Suprapubic skin (tissue), 4 donors: ENCODE results near the gene ROBO1. TPM values are rescaled to one million over a fixed set of nuclear protein-coding genes. Genes with fewer than 3 reads are reported as not detected.

Experiments
- DNase-seq, 2 donors: peaks; one replicate each; pipeline ENCODE4 v3.0.0-alpha.2; 2019; ENCODE audit warnings: low spot score in 2 of 2
- H3K27ac ChIP-seq: fragments of 200-600 bp; sonication (generic); one replicate; pipeline ENCODE4 v1.5.1; 2019
- H3K27me3 ChIP-seq: fragments of 200-600 bp; sonication (generic); one replicate; pipeline ENCODE4 v1.5.1; 2019
- H3K36me3 ChIP-seq: fragments of 200-600 bp; sonication (generic); one replicate; pipeline ENCODE4 v1.5.1; 2019
- H3K4me1 ChIP-seq: fragments of 200-600 bp; sonication (generic); one replicate; pipeline ENCODE4 v1.5.1; 2019
- H3K4me3 ChIP-seq: fragments of 200-600 bp; sonication (generic); one replicate; pipeline ENCODE4 v1.5.1; 2019; ENCODE audit warnings: mild to moderate bottlenecking
- H3K9me3 ChIP-seq: fragments of 200-600 bp; sonication (generic); one replicate; pipeline ENCODE4 v1.5.1; 2019
- EP300 ChIP-seq: sonication (generic); formaldehyde crosslinking; IDR thresholded peaks from one replicate; pipeline ENCODE4 v1.6.1; 2017; ENCODE audit warnings: antibody characterized with exemption
- POLR2A ChIP-seq, 2 donors: fragments of 450-650 bp; IDR thresholded peaks; one replicate each; pipeline ENCODE4 v1.6.1; 2017; ENCODE audit warnings: antibody characterized with exemption in 2 of 2, mild to moderate bottlenecking in 2 of 2, moderate library complexity in 2 of 2
- POLR2AphosphoS5 ChIP-seq, 3 donors: sonication (generic); formaldehyde crosslinking; IDR thresholded peaks; one replicate each; pipeline ENCODE4 v1.6.1; 2017; ENCODE audit warnings: antibody characterized with exemption in 3 of 3
- WGBS: methylation state at CpG from one replicate; pipeline ENCODE4 v1.1.5; 2018; 5-methylcytosine and 5-hydroxymethylcytosine counted together
- total RNA-seq, 4 donors: library from RNA; depleted of rRNA; stranded (reverse); fragments of >200 nt; gene quantifications; one replicate each; pipeline ENCODE4 v1.1.0, GENCODE V29; 2016
- TF ChIP-seq, protein P1 (sequence below), 2 donors: fragments of 200-600 bp in 1 of 2; fragments of 450-650 bp in 1 of 2; sonication (generic) in 1 of 2; IDR thresholded peaks; one replicate each; pipeline ENCODE4 v1.5.1; 2016 to 2019; ENCODE audit warnings: antibody characterized with exemption in 2 of 2, mild to moderate bottlenecking in 1 of 2, moderate library complexity in 1 of 2

The ROBO1 gene
- total RNA-seq, 4 donors from 2014 or later: 67.7 to 80.3 (median 71.3) TPM

- Histone ChIP-seq H3K4me1 (no peaks in the 10 kb centered on the region), H3K27ac (no peak overlapping the region), H3K4me3 (no peak overlapping the region), H3K36me3 (no peaks in the 10 kb centered on the region), H3K27me3 (no peaks in the 10 kb centered on the region), H3K9me3 (no peaks in the 10 kb centered on the region)
- no peak for DNase-seq
- 70% methylated on average over 6 of the region's 6 CpGs for WGBS
- TF ChIP-seq POLR2AphosphoS5 (IDR thresholded peaks at IDR 0.05) (no peak), POLR2A (IDR thresholded peaks at IDR 0.05) (no peak), EP300 (no peak)
- TF ChIP-seq, protein P1, sequence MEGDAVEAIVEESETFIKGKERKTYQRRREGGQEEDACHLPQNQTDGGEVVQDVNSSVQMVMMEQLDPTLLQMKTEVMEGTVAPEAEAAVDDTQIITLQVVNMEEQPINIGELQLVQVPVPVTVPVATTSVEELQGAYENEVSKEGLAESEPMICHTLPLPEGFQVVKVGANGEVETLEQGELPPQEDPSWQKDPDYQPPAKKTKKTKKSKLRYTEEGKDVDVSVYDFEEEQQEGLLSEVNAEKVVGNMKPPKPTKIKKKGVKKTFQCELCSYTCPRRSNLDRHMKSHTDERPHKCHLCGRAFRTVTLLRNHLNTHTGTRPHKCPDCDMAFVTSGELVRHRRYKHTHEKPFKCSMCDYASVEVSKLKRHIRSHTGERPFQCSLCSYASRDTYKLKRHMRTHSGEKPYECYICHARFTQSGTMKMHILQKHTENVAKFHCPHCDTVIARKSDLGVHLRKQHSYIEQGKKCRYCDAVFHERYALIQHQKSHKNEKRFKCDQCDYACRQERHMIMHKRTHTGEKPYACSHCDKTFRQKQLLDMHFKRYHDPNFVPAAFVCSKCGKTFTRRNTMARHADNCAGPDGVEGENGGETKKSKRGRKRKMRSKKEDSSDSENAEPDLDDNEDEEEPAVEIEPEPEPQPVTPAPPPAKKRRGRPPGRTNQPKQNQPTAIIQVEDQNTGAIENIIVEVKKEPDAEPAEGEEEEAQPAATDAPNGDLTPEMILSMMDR (IDR thresholded peaks at IDR 0.05): no peak
Measured at GRCh38 chr3:79005084-79005483, 762.7 kb downstream of the ROBO1 start.

- no peaks in the 10 kb centered on the region for H3K27me3 ChIP-seq
Measured at GRCh38 chr3:79003994-79004393, 763.8 kb downstream of the ROBO1 start.

GRCh38 chr3:79002465-79003372 is 765.1 kb downstream of the ROBO1 start:
- no peak for DNase-seq
- H3K4me3 ChIP-seq: no peak overlapping the region
- 22% methylated on average over 4 of the region's 4 CpGs for WGBS
- no peaks in the 10 kb centered on the region for H3K4me1 ChIP-seq
- H3K36me3 ChIP-seq: no peaks in the 10 kb centered on the region
- TF ChIP-seq POLR2A (IDR thresholded peaks at IDR 0.05) (no peak), EP300 (no peak), POLR2AphosphoS5 (IDR thresholded peaks at IDR 0.05) (no peak)
- TF ChIP-seq, protein P1 (IDR thresholded peaks at IDR 0.05): no peak
- no peaks in the 10 kb centered on the region for H3K9me3 ChIP-seq
- H3K27ac ChIP-seq: no peak overlapping the region
- no peaks in the 10 kb centered on the region for H3K27me3 ChIP-seq

More at GRCh38 chr3:79003994-79004393, 763.8 kb downstream of the ROBO1 start:
- WGBS: 100% methylated on average over 1 of the region's 1 CpG
- DNase-seq: no peak
- Histone ChIP-seq H3K27ac (no peak overlapping the region), H3K9me3 (no peaks in the 10 kb centered on the region), H3K4me1 (no peaks in the 10 kb centered on the region), H3K36me3 (no peaks in the 10 kb centered on the region), H3K4me3 (no peak overlapping the region)
- TF ChIP-seq POLR2AphosphoS5 (IDR thresholded peaks at IDR 0.05): no peak
- no peak for TF ChIP-seq POLR2A (IDR thresholded peaks at IDR 0.05)
- TF ChIP-seq, protein P1 (IDR thresholded peaks at IDR 0.05): no peak
- TF ChIP-seq EP300: no peak

DNA sequence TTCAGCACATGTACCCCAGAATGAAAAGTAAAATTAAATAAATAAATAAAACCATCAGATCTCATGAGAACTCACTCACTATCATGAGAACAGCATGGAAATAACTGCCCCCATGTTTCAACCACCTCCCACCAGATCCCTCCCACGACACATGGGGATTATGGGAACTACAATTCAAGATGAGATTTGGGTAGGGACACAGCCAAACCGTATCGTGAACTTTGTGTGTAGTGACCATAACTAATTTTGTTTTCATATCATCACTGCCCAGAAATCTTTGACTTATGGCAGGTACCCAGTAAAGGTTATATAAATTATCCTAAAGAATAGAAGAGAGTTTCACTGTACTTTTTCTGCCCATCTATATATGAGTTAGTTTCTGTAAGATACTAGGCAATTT is 766.5 kb downstream of the ROBO1 start:
- Histone ChIP-seq H3K27ac (no peak overlapping the region), H3K4me1 (no peaks in the 10 kb centered on the region), H3K4me3 (no peak overlapping the region), H3K9me3 (no peaks in the 10 kb centered on the region), H3K27me3 (no peaks in the 10 kb centered on the region), H3K36me3 (no peaks in the 10 kb centered on the region)
- DNase-seq: no peak
- TF ChIP-seq EP300 (no peak), POLR2AphosphoS5 (IDR thresholded peaks at IDR 0.05) (no peak), POLR2A (IDR thresholded peaks at IDR 0.05) (no peak)
- TF ChIP-seq, protein P1 (IDR thresholded peaks at IDR 0.05): no peak
- WGBS: 91% methylated on average over 3 of the region's 3 CpGs

DNA sequence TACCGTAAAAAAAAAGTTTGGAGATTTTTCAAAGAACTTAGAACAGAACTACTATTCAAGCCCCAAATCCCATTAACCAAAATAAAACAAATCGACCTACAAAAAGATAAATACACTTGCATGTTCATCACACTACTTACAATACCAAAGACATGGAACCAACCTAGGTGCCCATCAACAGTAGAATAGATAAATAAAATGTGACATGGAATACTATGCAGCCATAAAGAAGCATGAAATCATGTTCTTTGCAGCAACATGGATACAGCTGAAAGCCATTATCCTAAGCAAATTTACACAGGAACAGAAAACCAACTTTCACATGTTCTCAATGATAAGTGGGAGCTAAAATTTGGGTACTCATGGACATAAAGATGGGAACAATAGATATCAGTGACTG is 768.7 kb downstream of the ROBO1 start:
- Histone ChIP-seq H3K9me3 (no peaks in the 10 kb centered on the region), H3K4me3 (no peak overlapping the region), H3K27me3 (no peaks in the 10 kb centered on the region), H3K4me1 (no peaks in the 10 kb centered on the region), H3K27ac (no peak overlapping the region), H3K36me3 (no peaks in the 10 kb centered on the region)
- TF ChIP-seq POLR2AphosphoS5 (IDR thresholded peaks at IDR 0.05) (no peak), POLR2A (IDR thresholded peaks at IDR 0.05) (no peak), EP300 (no peak)
- TF ChIP-seq, protein P1 (IDR thresholded peaks at IDR 0.05): no peak
- DNase-seq: no peak
- 94% methylated on average over 2 of the region's 2 CpGs for WGBS
